Neural cell (in vitro differentiated cells): ENCODE results near the gene NHEJ1. TPM values are rescaled to one million over a fixed set of nuclear protein-coding genes. Genes with fewer than 3 reads are reported as not detected.

Experiments used
- H2AFZ ChIP-seq: fragments of 200-600, 300-800 bp; sonication (generic), shearing (Covaris generic); 2 replicates; pipeline ENCODE4 v1.6.0; 2014; ENCODE audit warnings: low read depth, mild to moderate bottlenecking, antibody characterized with exemption, low read length, moderate library complexity
- H3F3A ChIP-seq: fragments of 200-600 bp; shearing (Covaris generic); 2 replicates; pipeline ENCODE4 v1.6.1; 2016; ENCODE audit warnings: mild to moderate bottlenecking, moderate library complexity, mixed read lengths, antibody characterized with exemption, low read length; ENCODE audit not compliant: insufficient read depth, poor library complexity, severe bottlenecking
- H3K27ac ChIP-seq: fragments of 200-600, 300-800 bp; sonication (generic), shearing (Covaris generic); 2 replicates; pipeline ENCODE4 v1.5.1; 2014; ENCODE audit warnings: mild to moderate bottlenecking, low read length, moderate library complexity
- H3K27me3 ChIP-seq: fragments of 300-800, 200-600 bp; sonication (generic), shearing (Covaris generic); 2 replicates; pipeline ENCODE4 v1.6.0; 2014; ENCODE audit warnings: mild to moderate bottlenecking, low read depth, low read length, moderate library complexity; ENCODE audit not compliant: insufficient read depth
- H3K36me3 ChIP-seq: fragments of 300-800, 200-600 bp; sonication (generic), shearing (Covaris generic); 2 replicates; pipeline ENCODE4 v1.5.1; 2014; ENCODE audit warnings: mild to moderate bottlenecking, antibody characterized with exemption, low read length, moderate library complexity; ENCODE audit not compliant: insufficient read depth
- H3K4me2 ChIP-seq: fragments of 300-800, 200-600 bp; sonication (generic), shearing (Covaris generic); 2 replicates; pipeline ENCODE4 v1.6.0; 2014; ENCODE audit warnings: mild to moderate bottlenecking, low read length
- H3K4me3 ChIP-seq: fragments of 300-800, 200-600 bp; sonication (generic), shearing (Covaris generic); 2 replicates; pipeline ENCODE4 v1.5.1; 2014; ENCODE audit warnings: mild to moderate bottlenecking, low read length, moderate library complexity
- H3K79me2 ChIP-seq: fragments of 200-600 bp; shearing (Covaris generic); replicated peaks from 2 replicates; pipeline ENCODE4 v1.6.0; 2014; ENCODE audit warnings: mild to moderate bottlenecking, low read length, moderate library complexity; ENCODE audit not compliant: insufficient read depth
- H3K9ac ChIP-seq: fragments of 300-800, 200-600 bp; sonication (generic), shearing (Covaris generic); 2 replicates; pipeline ENCODE4 v1.6.1; 2016; ENCODE audit warnings: mild to moderate bottlenecking, low read length, mixed read lengths
- H3K9me2 ChIP-seq: fragments of 200-600 bp; shearing (Covaris generic); 2 replicates; pipeline ENCODE4 v1.6.1; 2016; ENCODE audit warnings: mild to moderate bottlenecking, low read length, mixed read lengths; ENCODE audit not compliant: insufficient read depth
- H3K9me3 ChIP-seq: fragments of 200-600, 300-800 bp; sonication (generic), shearing (Covaris generic); 2 replicates; pipeline ENCODE4 v1.6.1; 2016; ENCODE audit warnings: mild to moderate bottlenecking, mixed run types, low read length, moderate library complexity, mixed read lengths
- H4K20me1 ChIP-seq: fragments of 200-600 bp; shearing (Covaris generic); 2 replicates; pipeline ENCODE4 v1.6.1; 2016; ENCODE audit warnings: mild to moderate bottlenecking, mixed run types; ENCODE audit not compliant: insufficient read depth
- CTCF ChIP-seq: fragments of 450-650 bp; IDR thresholded peaks from 2 replicates; pipeline ENCODE4 v1.5.1; 2014; ENCODE audit warnings: antibody characterized with exemption, mild to moderate bottlenecking, moderate library complexity; ENCODE audit not compliant: poor library complexity, severe bottlenecking
- EP300 ChIP-seq: fragments of 450-650 bp; conservative IDR thresholded peaks from 2 replicates; pipeline ENCODE4 v1.6.1; 2014; ENCODE audit warnings: antibody characterized with exemption, mild to moderate bottlenecking, moderate library complexity; ENCODE audit not compliant: poor library complexity, severe bottlenecking
- EZH2 ChIP-seq: fragments of 200-600, 300-800 bp; shearing (Covaris generic), sonication (generic); IDR thresholded peaks from 2 replicates; pipeline ENCODE4 v1.6.1; 2014; ENCODE audit warnings: antibody characterized with exemption, low read length, borderline replicate concordance, mild to moderate bottlenecking; ENCODE audit not compliant: insufficient read depth, poor library complexity, severe bottlenecking
- MXI1 ChIP-seq: fragments of 450-650 bp; conservative IDR thresholded peaks from 2 replicates; pipeline ENCODE4 v1.6.1; 2014; ENCODE audit warnings: antibody characterized with exemption, mild to moderate bottlenecking; ENCODE audit not compliant: poor library complexity, severe bottlenecking
- POLR2AphosphoS5 ChIP-seq: IDR thresholded peaks from 2 replicates; pipeline ENCODE4 v1.6.1; 2012
- RAD21 ChIP-seq: fragments of 450-650 bp; conservative IDR thresholded peaks from 2 replicates; pipeline ENCODE4 v1.6.1; 2014; ENCODE audit warnings: antibody characterized with exemption, mild to moderate bottlenecking, moderate library complexity
- SMC3 ChIP-seq: fragments of 450-650 bp; conservative IDR thresholded peaks from 2 replicates; pipeline ENCODE4 v1.6.1; 2014; ENCODE audit warnings: antibody characterized with exemption, mild to moderate bottlenecking, moderate library complexity; ENCODE audit not compliant: poor library complexity
- TAF1 ChIP-seq: IDR thresholded peaks from 2 replicates; pipeline ENCODE4 v1.6.1; 2012; ENCODE audit warnings: low read depth
- polyA plus RNA-seq: library from polyadenylated mRNA; depleted of rRNA; stranded (reverse); fragments of >200 nt; gene quantifications from 2 replicates; pipeline ENCODE4 v1.2.3, GENCODE V29; 2014
- TF ChIP-seq, protein P1 (sequence below): IDR thresholded peaks from 2 replicates; pipeline ENCODE4 v1.6.1; 2012; ENCODE audit warnings: borderline replicate concordance

NHEJ1 gene
- polyA plus RNA-seq, 1 donor from 2014 or later: 12.7 TPM

DNA sequence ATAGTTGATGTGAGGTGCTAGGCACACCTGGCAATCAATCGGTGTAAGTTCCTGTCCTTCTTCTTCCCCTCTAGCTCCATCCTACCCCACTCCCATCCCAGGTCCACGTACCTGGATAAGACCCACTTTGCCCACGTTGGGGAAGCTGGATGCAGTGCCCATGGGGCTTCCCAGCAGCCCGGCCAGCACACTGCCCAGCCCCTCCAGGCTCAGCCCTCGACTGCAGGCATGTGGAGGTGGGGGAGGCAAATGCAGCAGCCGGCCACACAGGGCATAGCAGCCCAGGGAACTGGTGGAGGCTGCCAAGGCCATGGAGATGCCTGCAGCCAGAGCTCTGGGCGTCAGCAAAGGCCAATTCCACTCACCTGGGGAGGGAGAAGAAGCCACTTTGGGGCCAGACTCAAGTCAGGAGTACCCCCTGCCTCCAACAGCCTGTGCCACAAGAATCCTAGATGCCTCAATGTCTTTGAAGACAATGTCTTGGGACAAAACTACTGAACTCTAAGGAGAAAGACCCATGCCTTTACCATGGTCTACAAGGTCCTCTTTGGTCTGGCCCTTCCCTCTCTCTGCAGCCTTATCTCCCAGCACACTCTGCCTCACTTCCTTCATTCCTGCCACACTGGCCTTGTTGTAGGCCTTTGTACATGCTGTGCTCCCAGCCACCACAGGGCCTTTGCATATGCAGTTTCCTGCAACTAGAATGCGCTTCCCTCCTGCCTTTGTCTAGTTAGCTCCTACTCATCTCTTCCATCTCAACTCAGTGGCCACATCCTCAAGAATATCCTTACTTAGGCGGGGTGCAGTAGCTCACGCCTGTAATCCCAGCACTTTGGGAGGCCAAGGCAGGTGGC lies 4.7 kb upstream of the NHEJ1 start:
- Histone ChIP-seq H3K9me2 (no peaks in the 10 kb centered on the region), H3K79me2 (no peaks in the 10 kb centered on the region), H3K9me3 (no peaks in the 10 kb centered on the region), H3K9ac (no peak overlapping the region), H3F3A (no peaks in the 10 kb centered on the region), H3K4me2 (no peak overlapping the region), H3K4me3 (no peak overlapping the region), H3K27ac (no peak overlapping the region), H3K36me3 (no peaks in the 10 kb centered on the region), H2AFZ (no peak overlapping the region), H3K27me3 (no peaks in the 10 kb centered on the region), H4K20me1 (no peaks in the 10 kb centered on the region)
- TF ChIP-seq EP300: no peak
- TF ChIP-seq MXI1: no peak
- TF ChIP-seq, protein P1, sequence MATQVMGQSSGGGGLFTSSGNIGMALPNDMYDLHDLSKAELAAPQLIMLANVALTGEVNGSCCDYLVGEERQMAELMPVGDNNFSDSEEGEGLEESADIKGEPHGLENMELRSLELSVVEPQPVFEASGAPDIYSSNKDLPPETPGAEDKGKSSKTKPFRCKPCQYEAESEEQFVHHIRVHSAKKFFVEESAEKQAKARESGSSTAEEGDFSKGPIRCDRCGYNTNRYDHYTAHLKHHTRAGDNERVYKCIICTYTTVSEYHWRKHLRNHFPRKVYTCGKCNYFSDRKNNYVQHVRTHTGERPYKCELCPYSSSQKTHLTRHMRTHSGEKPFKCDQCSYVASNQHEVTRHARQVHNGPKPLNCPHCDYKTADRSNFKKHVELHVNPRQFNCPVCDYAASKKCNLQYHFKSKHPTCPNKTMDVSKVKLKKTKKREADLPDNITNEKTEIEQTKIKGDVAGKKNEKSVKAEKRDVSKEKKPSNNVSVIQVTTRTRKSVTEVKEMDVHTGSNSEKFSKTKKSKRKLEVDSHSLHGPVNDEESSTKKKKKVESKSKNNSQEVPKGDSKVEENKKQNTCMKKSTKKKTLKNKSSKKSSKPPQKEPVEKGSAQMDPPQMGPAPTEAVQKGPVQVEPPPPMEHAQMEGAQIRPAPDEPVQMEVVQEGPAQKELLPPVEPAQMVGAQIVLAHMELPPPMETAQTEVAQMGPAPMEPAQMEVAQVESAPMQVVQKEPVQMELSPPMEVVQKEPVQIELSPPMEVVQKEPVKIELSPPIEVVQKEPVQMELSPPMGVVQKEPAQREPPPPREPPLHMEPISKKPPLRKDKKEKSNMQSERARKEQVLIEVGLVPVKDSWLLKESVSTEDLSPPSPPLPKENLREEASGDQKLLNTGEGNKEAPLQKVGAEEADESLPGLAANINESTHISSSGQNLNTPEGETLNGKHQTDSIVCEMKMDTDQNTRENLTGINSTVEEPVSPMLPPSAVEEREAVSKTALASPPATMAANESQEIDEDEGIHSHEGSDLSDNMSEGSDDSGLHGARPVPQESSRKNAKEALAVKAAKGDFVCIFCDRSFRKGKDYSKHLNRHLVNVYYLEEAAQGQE: no peak
- no peak for TF ChIP-seq CTCF
- no peak for TF ChIP-seq TAF1
- no peak for TF ChIP-seq EZH2
- TF ChIP-seq SMC3: no peak
- no peak for TF ChIP-seq POLR2AphosphoS5
- no peak for TF ChIP-seq RAD21

GRCh38 chr2:219163156-219163555 lies 2.5 kb upstream of the NHEJ1 start:
- H3K9me2 ChIP-seq: no peaks in the 10 kb centered on the region
- H3K27ac ChIP-seq: no peak overlapping the region
- H4K20me1 ChIP-seq: no peaks in the 10 kb centered on the region
- H2AFZ ChIP-seq: no peak overlapping the region
- TF ChIP-seq POLR2AphosphoS5 (no peak), EZH2 (no peak), MXI1 (no peak), EP300 (no peak), TAF1 (no peak), SMC3 (no peak), CTCF (no peak), RAD21 (no peak)
- TF ChIP-seq, protein P1: no peak
- no peaks in the 10 kb centered on the region for H3F3A ChIP-seq
- no peak overlapping the region for H3K9ac ChIP-seq
- H3K27me3 ChIP-seq: no peaks in the 10 kb centered on the region
- no peak overlapping the region for H3K4me3 ChIP-seq
- H3K4me2 ChIP-seq: no peak overlapping the region
- no peaks in the 10 kb centered on the region for H3K9me3 ChIP-seq
- H3K79me2 ChIP-seq: no peaks in the 10 kb centered on the region
- H3K36me3 ChIP-seq: no peaks in the 10 kb centered on the region
